GM21723 (cell line): ENCODE measurements around the gene CDC42.

ENCODE experiments used
- ATAC-seq: cut with Tn5 transposase; IDR thresholded peaks from one replicate; pipeline ENCODE4 v1.9.1; 2021; ENCODE audit warnings: mild to moderate bottlenecking, moderate library complexity; ENCODE audit not compliant: unreplicated experiment

The CDC42 gene

GRCh38 chr1:22126531-22126930 is 74.0 kb downstream of the CDC42 start:
- ATAC-seq = no peak

DNA sequence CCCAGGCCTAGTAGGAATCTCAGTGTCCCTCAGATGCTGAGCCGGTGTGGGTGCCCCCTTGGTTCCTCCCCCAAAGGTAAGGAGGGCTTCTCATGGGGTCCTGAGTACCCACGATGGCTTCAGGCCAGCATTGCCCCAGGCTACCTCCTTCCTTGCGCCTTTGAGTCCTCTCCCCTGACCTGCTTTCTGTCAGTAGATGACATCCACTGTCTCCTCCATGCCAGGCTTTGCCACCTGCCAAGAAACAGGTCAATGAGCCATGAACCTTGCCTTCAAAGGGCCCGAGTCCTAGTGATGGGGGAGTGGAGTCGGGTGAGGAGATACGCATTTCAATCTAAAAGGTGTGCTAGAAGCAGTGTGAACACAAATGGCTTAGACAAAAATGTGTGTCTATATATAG is 74.7 kb downstream of the CDC42 start:
- no peak for ATAC-seq

GRCh38 chr1:22127731-22128130 is 75.2 kb downstream of the CDC42 start:
- ATAC-seq = no peak

- no peak for ATAC-seq
Observed at GRCh38 chr1:22128392-22128791, 75.9 kb downstream of the CDC42 start.

DNA sequence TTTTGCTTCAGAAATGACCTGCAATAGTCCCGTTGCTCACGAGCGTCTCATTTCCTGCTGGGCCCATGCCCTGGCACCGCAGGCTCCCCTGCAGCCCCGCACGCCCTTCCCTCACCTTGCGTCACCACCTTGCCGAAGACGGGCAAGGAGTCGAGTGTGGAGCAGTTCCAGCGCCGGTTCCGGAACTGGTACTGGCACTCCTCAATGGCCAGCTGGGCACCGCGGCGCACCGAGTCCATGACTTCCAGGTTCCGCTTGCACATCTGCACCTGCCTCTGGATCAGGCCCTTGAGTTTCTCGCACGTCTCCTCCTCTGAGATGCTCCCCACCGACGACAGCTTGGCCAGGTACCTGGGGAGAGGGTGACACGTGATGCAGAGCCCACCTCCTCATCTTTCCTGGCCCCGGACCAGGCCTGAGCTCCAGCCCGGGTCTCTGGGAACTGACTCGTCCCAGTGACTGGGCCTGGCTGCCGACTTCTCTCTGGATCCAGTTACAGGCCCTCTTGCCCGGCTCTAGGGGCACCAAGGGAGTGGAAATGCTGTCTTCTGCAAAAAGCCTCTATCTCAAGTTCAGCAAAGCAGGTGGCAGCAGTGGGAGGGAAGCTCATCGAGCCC is 77.1 kb downstream of the CDC42 start:
- no peak for ATAC-seq

DNA sequence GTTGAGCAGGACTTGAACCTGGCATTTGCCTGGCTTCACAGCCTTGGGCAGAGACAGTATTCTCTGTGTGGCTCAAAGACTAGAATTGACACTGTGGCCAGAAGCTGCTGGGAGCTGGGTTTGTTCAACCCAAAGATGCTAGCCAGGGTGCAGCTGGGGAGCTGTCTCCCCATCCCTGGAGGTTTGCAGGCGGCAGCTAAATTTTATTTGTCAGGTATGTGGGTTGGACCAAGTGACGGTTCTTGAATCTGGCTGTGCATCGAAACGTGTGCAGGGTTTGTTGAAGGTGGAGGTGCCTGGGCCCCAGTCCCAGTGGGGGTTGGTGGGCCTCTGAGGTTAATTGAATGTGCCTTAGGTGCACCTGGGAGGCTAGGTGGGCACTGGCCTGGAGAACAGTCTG is 78.6 kb downstream of the CDC42 start:
- ATAC-seq = no peak

GRCh38 chr1:22131875-22132486 is 79.5 kb downstream of the CDC42 start:
- ATAC-seq = no peak

DNA sequence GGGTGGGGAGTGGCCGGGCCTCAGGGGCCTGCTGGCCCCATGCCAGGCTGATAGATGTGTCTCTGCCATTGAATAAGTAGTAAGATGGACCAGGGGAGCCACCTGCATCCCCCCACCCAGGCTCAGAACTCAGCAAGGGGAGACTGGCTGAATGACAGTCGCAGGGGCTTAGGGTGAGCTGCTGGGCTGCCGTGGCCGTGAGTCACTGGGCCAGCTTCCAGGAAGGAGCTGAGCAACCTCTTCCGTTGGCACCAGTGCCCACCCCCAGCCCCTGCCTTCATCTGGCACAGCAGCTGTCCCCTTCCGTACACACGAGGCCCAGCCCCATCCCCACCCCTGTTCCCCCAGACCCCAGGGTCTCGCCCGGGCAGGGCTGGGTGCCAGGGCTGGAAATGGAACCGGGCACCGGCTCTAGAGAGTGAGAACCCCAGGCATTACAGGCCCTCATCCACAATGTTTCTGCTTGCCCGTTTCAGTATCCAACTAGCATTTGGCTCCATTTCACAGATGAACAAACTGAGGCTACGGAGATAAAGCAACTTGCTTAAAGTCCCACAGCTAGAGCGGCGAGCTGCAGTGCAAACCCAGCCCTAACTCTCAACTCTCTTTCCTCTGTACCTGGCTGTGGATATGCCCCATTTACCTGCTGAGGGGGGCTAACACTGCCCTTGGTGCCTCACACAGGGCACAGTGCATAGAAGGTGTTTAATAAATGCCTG is 80.2 kb downstream of the CDC42 start:
- ATAC-seq = no peak

DNA sequence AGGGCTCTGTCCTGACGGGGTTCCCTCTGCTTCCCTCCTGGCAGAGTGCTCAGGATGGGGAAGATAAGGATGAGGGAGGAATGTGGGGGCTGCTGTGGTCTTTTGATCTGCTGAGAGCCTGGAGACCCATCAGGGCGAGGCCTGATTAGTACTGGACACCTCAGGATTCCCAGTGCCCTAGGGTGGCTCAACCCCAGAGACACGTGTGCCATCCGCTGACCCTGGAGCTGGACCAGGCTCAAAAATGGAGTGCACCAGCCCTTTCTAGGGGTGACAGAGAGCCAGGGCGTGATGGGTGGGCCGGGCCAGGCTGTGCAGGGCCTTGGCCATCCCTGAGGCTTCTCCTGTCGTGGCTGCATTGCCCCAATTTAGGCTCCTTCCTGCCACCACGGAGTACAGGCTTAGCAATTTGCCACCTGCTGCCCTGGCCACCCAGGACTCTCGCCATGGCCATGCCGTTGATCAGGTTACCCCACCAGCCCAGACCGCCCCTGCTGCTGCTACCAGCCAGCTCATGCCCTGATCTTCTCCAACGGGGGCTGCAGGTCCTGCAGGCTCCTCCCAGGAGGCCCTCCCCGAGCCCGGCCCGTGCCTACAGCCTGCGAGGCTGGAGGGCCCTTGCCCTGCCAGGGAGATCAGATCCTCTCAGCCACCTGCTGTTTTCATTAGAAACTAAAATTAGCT is 80.9 kb downstream of the CDC42 start:
- ATAC-seq = no peak

DNA sequence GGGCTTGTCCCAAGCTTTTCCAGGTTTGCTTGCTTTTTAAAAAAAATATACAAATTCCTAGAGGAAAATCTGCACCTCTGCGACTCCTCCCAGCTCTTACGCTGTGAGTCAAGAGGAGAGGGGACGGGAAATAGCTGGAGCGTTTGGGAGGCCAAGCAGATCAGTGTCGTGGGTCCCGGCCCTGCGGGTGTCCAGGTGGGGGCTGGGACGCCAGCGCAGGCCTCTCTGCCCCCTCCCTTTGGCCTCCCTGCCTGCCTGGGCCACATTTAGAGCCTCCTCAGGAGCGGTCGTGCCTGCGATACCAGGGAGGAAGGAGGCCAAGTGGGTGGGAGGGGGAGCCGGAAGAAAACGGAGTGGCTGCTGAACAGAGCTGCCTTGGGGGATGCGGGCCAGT is 81.4 kb downstream of the CDC42 start:
- ATAC-seq = no peak

- no peak for ATAC-seq
Observed at GRCh38 chr1:22137004-22137720, 84.7 kb downstream of the CDC42 start.

DNA sequence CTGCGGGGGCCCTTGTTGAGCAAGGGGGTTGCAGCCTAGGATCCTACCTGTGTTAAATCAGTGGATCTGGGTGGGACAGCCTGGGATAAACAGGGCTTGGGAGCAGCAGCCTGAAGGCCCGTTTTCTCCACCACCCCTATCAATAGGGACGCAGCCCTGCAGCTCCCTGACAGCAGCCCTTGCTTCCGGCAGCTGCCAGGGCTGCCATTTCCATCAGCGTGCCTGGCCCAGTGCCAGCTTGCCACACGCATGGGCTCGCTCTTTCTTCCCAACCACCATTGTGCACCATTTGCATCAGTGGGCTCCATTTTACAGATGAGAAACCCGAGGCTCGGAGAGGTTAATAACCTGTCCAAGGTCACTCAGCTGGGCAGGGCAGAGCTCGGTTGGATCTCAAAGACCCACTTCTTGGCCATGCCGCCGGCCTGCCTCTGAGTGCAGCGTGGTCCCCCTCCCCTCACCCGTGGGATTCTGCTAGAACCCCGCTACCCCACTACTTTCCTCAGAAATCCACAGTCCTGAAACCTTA is 86.6 kb downstream of the CDC42 start:
- ATAC-seq = no peak

- no peak for ATAC-seq
Observed at GRCh38 chr1:22139817-22140216, 87.3 kb downstream of the CDC42 start.
